Endothelial cell of umbilical vein (primary cell): Measurements from ENCODE around the gene N4BP3. TPM values are rescaled to one million over a fixed set of nuclear protein-coding genes. Genes with fewer than 3 reads are reported as not detected.
A peak's percentile ranks its signal among the peaks of the same experiment; 100 is the strongest.

ENCODE experiments used
- BruUV-seq: library from RNA; stranded (reverse); fragments of 400-500 nt; replicated peaks from 2 replicates; lab custom pipeline; 2021; lab: Mats Ljungman, UMichigan
- CTCF ChIA-PET: fragments of 300-600, 350-600 bp; sonication (Branson Sonifier 250); formaldehyde crosslinking; loops from one replicate; lab custom pipeline; 2021; ENCODE audit warnings: antibody characterized with exemption, inconsistent platforms; lab: Charles Lee
- POLR2A ChIA-PET: fragments of 300-600, 350-600 bp; sonication (Branson Sonifier 250); formaldehyde crosslinking; loops from one replicate; lab custom pipeline; 2021; ENCODE audit warnings: antibody characterized with exemption, inconsistent platforms; lab: Charles Lee
- DNase-seq: peaks from one replicate; pipeline ENCODE4 v3.0.0-alpha.2; 2011; ENCODE audit warnings: low read depth, low spot score
- FAIRE-seq: peaks from 2 replicates; lab custom pipeline; 2011; peaks lifted over from hg19 to GRCh38; lab: Jason Lieb, UNC
- H2AFZ ChIP-seq: 2 replicates; pipeline ENCODE4 v1.6.0; 2012; ENCODE audit warnings: low read depth, low read length, control low read depth, inconsistent platforms
- H3K27ac ChIP-seq: 2 replicates; pipeline ENCODE4 v1.5.1; 2011; ENCODE audit warnings: low read depth, mild to moderate bottlenecking, control low read depth, low read length, moderate library complexity; ENCODE audit not compliant: insufficient read depth
- H3K27me3 ChIP-seq, 2 experiments: 2 replicates each; pipeline versions ENCODE4 v1.6.0 to v1.6.1; 2011; ENCODE audit warnings: low read length in 2 of 2, mixed read lengths in 1 of 2; ENCODE audit not compliant: control insufficient read depth in 2 of 2, insufficient read depth in 2 of 2
- H3K36me3 ChIP-seq, 2 experiments: 2 replicates in 1 of 2; 3 replicates in 1 of 2; pipeline ENCODE4 v1.5.1; 2011; ENCODE audit warnings: low read length in 2 of 2, mild to moderate bottlenecking in 1 of 2, moderate library complexity in 1 of 2; ENCODE audit not compliant: control insufficient read depth in 2 of 2, insufficient read depth in 2 of 2; ENCODE audit errors: extremely low read depth in 1 of 2
- H3K4me1 ChIP-seq: 3 replicates; pipeline ENCODE4 v1.5.1; 2011; ENCODE audit warnings: mild to moderate bottlenecking, low read length; ENCODE audit not compliant: control insufficient read depth, insufficient read depth; ENCODE audit errors: extremely low read depth
- H3K4me2 ChIP-seq: 2 replicates; pipeline ENCODE4 v1.6.1; 2011; ENCODE audit warnings: low read length, control low read depth, mixed read lengths; ENCODE audit not compliant: insufficient read depth
- H3K4me3 ChIP-seq, 3 experiments: fragments of 200-600 bp in 1 of 3; sonication (generic), shearing (Covaris generic) in 1 of 3; replicated peaks in 1 of 3; 2 replicates each; pipeline ENCODE4 v1.5.1; 2011 to 2016; ENCODE audit warnings: control low read depth in 3 of 3, low read length in 3 of 3, mild to moderate bottlenecking in 2 of 3, inconsistent platforms in 1 of 3, low read depth in 1 of 3, moderate library complexity in 1 of 3; ENCODE audit not compliant: insufficient read depth in 1 of 3
- H3K79me2 ChIP-seq: 2 replicates; pipeline ENCODE4 v1.6.0; 2012; ENCODE audit warnings: low read length, inconsistent platforms; ENCODE audit not compliant: control insufficient read depth, insufficient read depth
- H3K9ac ChIP-seq: replicated peaks from 2 replicates; pipeline ENCODE3; 2011; ENCODE audit warnings: low read length, control low read depth; ENCODE audit not compliant: insufficient read depth; ENCODE audit errors: extremely low read depth
- H3K9me1 ChIP-seq: replicated peaks from 3 replicates; pipeline ENCODE4 v1.6.0; 2011; ENCODE audit warnings: mild to moderate bottlenecking, low read length; ENCODE audit not compliant: control insufficient read depth, insufficient read depth; ENCODE audit errors: extremely low read depth
- H3K9me3 ChIP-seq: replicated peaks from 2 replicates; pipeline ENCODE4 v1.5.1; 2012; ENCODE audit warnings: low read length, inconsistent platforms; ENCODE audit not compliant: control insufficient read depth, insufficient read depth
- H4K20me1 ChIP-seq: replicated peaks from 2 replicates; pipeline ENCODE3; 2011; ENCODE audit warnings: mild to moderate bottlenecking, low read length; ENCODE audit not compliant: control insufficient read depth, insufficient read depth; ENCODE audit errors: extremely low read depth
- CTCF ChIP-seq, 2 donors: IDR thresholded peaks; 1 replicate in 1 of 2; 2 replicates in 1 of 2; pipeline ENCODE4 v1.5.1; 2011; ENCODE audit warnings: low read length in 2 of 2, mild to moderate bottlenecking in 2 of 2, moderate library complexity in 2 of 2, control low read depth in 1 of 2, inconsistent platforms in 1 of 2, low read depth in 1 of 2; ENCODE audit not compliant: insufficient read depth in 1 of 2; ENCODE audit errors: extremely low read depth in 1 of 2
- EZH2 ChIP-seq: IDR thresholded peaks from 2 replicates; pipeline ENCODE4 v1.6.1; 2012; ENCODE audit warnings: borderline replicate concordance, low read depth, mild to moderate bottlenecking, moderate library complexity, low read length, inconsistent platforms; ENCODE audit not compliant: severe bottlenecking
- FOS ChIP-seq: IDR thresholded peaks from 2 replicates; pipeline ENCODE4 v1.6.1; 2011; ENCODE audit warnings: mild to moderate bottlenecking, low read length, moderate library complexity, borderline replicate concordance; ENCODE audit not compliant: insufficient read depth
- GATA2 ChIP-seq: IDR thresholded peaks from 2 replicates; pipeline ENCODE4 v1.7.0; 2011; ENCODE audit warnings: low read depth, mild to moderate bottlenecking, moderate library complexity, mixed read lengths, low read length; ENCODE audit not compliant: insufficient read length, insufficient read depth
- JUN ChIP-seq: IDR thresholded peaks from 2 replicates; pipeline ENCODE4 v1.6.1; 2011; ENCODE audit warnings: borderline replicate concordance, low read depth; ENCODE audit not compliant: insufficient read length, insufficient read depth
- MAX ChIP-seq: IDR thresholded peaks from 2 replicates; pipeline ENCODE4 v1.6.1; 2011; ENCODE audit not compliant: insufficient read depth, insufficient read length
- MYC ChIP-seq: IDR thresholded peaks from one replicate; pipeline ENCODE4 v1.6.1; 2011; ENCODE audit warnings: mild to moderate bottlenecking, low read depth, low read length
- POLR2A ChIP-seq: IDR thresholded peaks from 2 replicates; pipeline ENCODE4 v1.6.1; 2012; ENCODE audit warnings: low read depth, mild to moderate bottlenecking, control low read depth, low read length
- POLR2AphosphoS5 ChIP-seq: IDR thresholded peaks from 2 replicates; pipeline ENCODE4 v1.6.1; 2012; ENCODE audit warnings: low read depth, mild to moderate bottlenecking, control low read depth, low read length, moderate library complexity; ENCODE audit not compliant: insufficient read depth
- dilution Hi-C: fragments of 300-500 bp; cut with MboI; formaldehyde crosslinking; loops from one replicate; pipeline ENCODE4 v1.15.0; 2019; ENCODE audit warnings: low sequenced_read_pairs; ENCODE audit not compliant: extremely low pct_ligation_motif_present
- intact Hi-C: fragments of 100-400 bp; cut with micrococcal nuclease; formaldehyde crosslinking; loops from one replicate; pipeline ENCODE4 v1.10.0; 2022
- polyA plus RNA-seq, 4 experiments: library from polyadenylated mRNA; depleted of rRNA in 3 of 4; stranded (reverse) in 3 of 4; unstranded in 1 of 4; fragments of >200 nt; gene quantifications; 2 replicates each; pipeline versions ENCODE4 v1.2.1 to v1.2.3, GENCODE V29; 2011 to 2012; ENCODE audit warnings: missing spikeins in 1 of 4
- total RNA-seq: library from RNA; stranded (reverse); gene quantifications from 2 replicates; pipeline ENCODE4 v1.2.3, GENCODE V29; 2021

N4BP3 gene
- total and polyA plus RNA-seq, 2 donors (not counting 3 experiments of a cell fraction or from before 2014, with no cell fraction given) = 11.8 to 38.2 TPM

DNA sequence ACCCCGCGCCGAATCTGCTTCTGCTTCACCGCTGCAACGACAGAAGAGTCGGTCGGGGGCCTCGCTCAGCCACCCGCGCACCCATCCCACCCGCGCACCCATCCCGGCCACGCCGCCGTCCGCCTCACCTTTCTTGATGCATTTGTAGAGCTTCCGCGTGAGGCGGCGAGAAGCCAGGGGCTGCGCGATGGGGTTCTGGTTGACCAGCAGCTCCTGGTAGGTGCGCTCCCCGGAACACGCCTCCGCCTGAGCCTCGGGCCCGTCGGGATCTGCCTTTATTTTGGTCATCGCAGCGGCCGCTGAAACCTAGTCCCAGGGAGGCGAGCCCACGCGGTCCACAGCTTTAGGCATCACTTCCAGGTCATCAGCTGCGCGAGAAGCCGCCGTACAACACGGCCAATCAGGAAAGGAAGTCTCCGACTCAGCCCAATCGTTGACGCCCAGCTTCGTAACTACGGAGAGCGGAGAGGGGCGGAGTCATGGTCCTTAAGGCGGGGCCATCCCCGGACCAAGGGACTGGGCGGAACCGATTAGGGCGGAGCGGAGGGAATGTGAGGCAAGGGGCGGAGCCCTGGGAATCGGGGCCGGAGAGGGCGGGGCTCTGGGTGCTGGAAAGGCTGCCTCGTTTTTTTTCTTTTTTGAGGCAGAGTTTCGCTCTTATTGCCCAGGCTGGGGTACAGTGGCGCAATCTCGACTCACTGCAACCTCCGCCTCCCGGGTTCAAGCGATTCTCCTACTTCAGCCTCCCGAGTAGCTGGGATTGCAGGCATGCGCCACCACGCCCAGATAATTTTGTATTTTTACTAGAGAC, 40.4 kb downstream of the N4BP3 start, which contains the start of gene NHP2:
Gene NHP2 (minus strand): TSS at position 356 of the 811 bp plus-strand sequence. CDS start 68 bp downstream, at position 288.
- peak; percentile 83 for TF ChIP-seq MYC
- peak; percentile 70 for TF ChIP-seq MAX
- peak; percentile 50 for TF ChIP-seq POLR2A
- no peak for TF ChIP-seq JUN
- peak; percentile 49 for TF ChIP-seq POLR2AphosphoS5
- H4K20me1 ChIP-seq = no peaks in the 10 kb centered on the region
- dilution Hi-C loops = no loop called here
- H3K4me2 ChIP-seq = peak within 1 kb of the TSS; percentile 78
- H3K9ac ChIP-seq = peak within 1 kb of the TSS; percentile 65
- peak within 1 kb of the TSS; percentile 14 for H3K27ac ChIP-seq
- FAIRE-seq = peak; percentile 99
- peaks cover 17% of the 10 kb centered on the region for H3K79me2 ChIP-seq
- no peaks in the 10 kb centered on the region for H3K27me3 ChIP-seq
- no peaks in the 10 kb centered on the region for H3K9me1 ChIP-seq
- H3K9me3 ChIP-seq = no peaks in the 10 kb centered on the region
- intact Hi-C loops = loop anchor here (1.0 to 2.0 kb wide), 4 partner anchors 23 to 553 kb away; partner anchors contain the start of genes B4GALT7 and HNRNPAB
- H2AFZ ChIP-seq = peak within 1 kb of the TSS; percentile 30
- DNase-seq = peak; percentile 99
- POLR2A ChIA-PET = interaction anchor here (0.8 to 1.0 kb wide), 3 partner anchors 9 to 51 kb away, joined by 3 to 9 read pairs (median 3); partner anchors contain the start of gene HNRNPAB
- peak within 1 kb of the TSS; percentile 47 to 79 (median 71) for H3K4me3 ChIP-seq
- CTCF ChIA-PET = interaction anchor here (0.8 to 3.0 kb wide), 8 partner anchors 9 to 546 kb away, joined by 3 to 40 read pairs (median 3); no protein-coding TSS in a partner anchor
- BruUV-seq = no TSS peak
- H3K4me1 ChIP-seq = peaks cover 6% of the 10 kb centered on the region
- peaks cover 8 to 15% of the 10 kb centered on the region in 2 experiments for H3K36me3 ChIP-seq

DNA sequence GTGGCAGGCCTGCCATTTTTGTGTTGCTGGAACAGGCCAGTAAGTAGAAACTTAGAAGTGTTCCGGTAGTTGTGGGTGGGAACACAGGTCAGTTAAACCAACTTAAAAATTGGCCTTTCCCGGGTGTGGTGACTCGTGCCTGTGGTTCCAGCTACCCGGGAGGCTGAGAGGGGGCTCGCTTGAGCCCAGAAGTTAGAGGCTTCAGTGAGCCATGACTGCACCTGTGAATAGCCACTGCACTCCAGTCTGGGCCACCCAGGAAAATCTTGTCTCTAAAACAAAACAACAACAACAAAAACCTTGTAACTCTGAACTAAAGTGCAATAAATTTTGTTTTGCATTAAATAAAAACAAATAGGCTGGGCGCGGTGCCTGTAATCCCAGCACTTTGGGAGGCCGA, 41.7 kb downstream of the N4BP3 start:
- Histone ChIP-seq H3K27me3 (no peaks in the 10 kb centered on the region), H3K4me3 (no peak overlapping the region), H2AFZ (no peak overlapping the region), H3K27ac (no peak overlapping the region), H4K20me1 (no peaks in the 10 kb centered on the region), H3K9ac (no peak overlapping the region), H3K4me1 (peaks cover 6% of the 10 kb centered on the region), H3K36me3 (peaks cover 6 to 9% of the 10 kb centered on the region in 2 experiments), H3K79me2 (peaks cover 17% of the 10 kb centered on the region), H3K9me3 (no peaks in the 10 kb centered on the region), H3K4me2 (no peak overlapping the region), H3K9me1 (no peaks in the 10 kb centered on the region)
- POLR2A ChIA-PET = no interaction called here
- TF ChIP-seq EZH2 = no peak
- TF ChIP-seq MYC = no peak
- TF ChIP-seq CTCF (IDR thresholded peaks at IDR 0.05; ENCODE audit: extremely low read depth in 1 of 2, insufficient read depth in 1 of 2, low read depth in 1 of 2, low read length in 2 of 2) = no peak
- no peak for TF ChIP-seq GATA2
- no peak for TF ChIP-seq FOS
- TF ChIP-seq POLR2A = no peak
- TF ChIP-seq POLR2AphosphoS5 = no peak
- TF ChIP-seq MAX = no peak
- no peak for DNase-seq
- no peak for FAIRE-seq
- CTCF ChIA-PET = interaction anchor here (5.3 kb wide), 1 partner anchor 78 kb away, joined by 44 read pairs; no protein-coding TSS in a partner anchor
- dilution Hi-C loops = no loop called here
- no TSS peak for BruUV-seq
- intact Hi-C loops = loop anchor here (2.0 kb wide), 1 partner anchor 50 kb away; the partner anchor contains the start of gene HNRNPAB
